SK-N-SH (cell line): ENCODE measurements around the gene PF4V1.

Experiments used
- CTCF ChIP-seq: fragments of 200-600 bp; sonication (generic); IDR thresholded peaks from 2 replicates; pipeline ENCODE4 v1.6.1; 2017; ENCODE audit warnings: antibody characterized with exemption, mild to moderate bottlenecking, moderate library complexity
- RCOR1 ChIP-seq: fragments of 150-350 bp; IDR thresholded peaks from 2 replicates; pipeline ENCODE4 v1.6.1; 2017; ENCODE audit warnings: antibody characterized with exemption, low read length
- REST ChIP-seq: IDR thresholded peaks from 2 replicates; pipeline ENCODE4 v1.6.1; 2012; ENCODE audit warnings: mild to moderate bottlenecking, low read depth, low read length, moderate library complexity
- TAF1 ChIP-seq: IDR thresholded peaks from 2 replicates; pipeline ENCODE4 v1.6.1; 2012; ENCODE audit warnings: low read depth, mild to moderate bottlenecking, low read length, moderate library complexity, borderline replicate concordance

- TF ChIP-seq CTCF (no peak), TAF1 (no peak), RCOR1 (no peak), REST (no peak)
Observed at GRCh38 chr4:73860181-73860580, 7.1 kb downstream of the PF4V1 start.
